Measurements from ENCODE around the gene PRKCB. TPM values are rescaled to one million over a fixed set of nuclear protein-coding genes. Genes with fewer than 3 reads are reported as not detected.

The PRKCB gene
- total RNA-seq, 1 experiment from 2014 or later: not detected

- TF ChIP-seq CTCF (IDR thresholded peaks at IDR 0.05; ENCODE audit: unreplicated experiment): no peak
- H3K4me1 Mint-ChIP-seq (ENCODE audit: insufficient read depth, unreplicated experiment): no peaks in the 10 kb centered on the region
- H3K36me3 Mint-ChIP-seq (ENCODE audit: insufficient read depth, unreplicated experiment): no peaks in the 10 kb centered on the region
- intact Hi-C loops (cut with micrococcal nuclease): no loop called here
- no peak overlapping the region for H3K27ac Mint-ChIP-seq (ENCODE audit: low read depth, unreplicated experiment)
- peaks cover 4% of the 10 kb centered on the region for H3K27me3 Mint-ChIP-seq (ENCODE audit: insufficient read depth, unreplicated experiment)
- no TSS peak for BruUV-seq (replicated peaks)
- H3K4me3 Mint-ChIP-seq (ENCODE audit: unreplicated experiment): no peak overlapping the region
- POLR2A ChIA-PET: no interaction called here
- H3K9me3 Mint-ChIP-seq (ENCODE audit: unreplicated experiment): no peaks in the 10 kb centered on the region
- CTCF ChIA-PET: interaction anchor here (0.6 to 13.2 kb wide), 15 partner anchors 9 to 489 kb away, joined by 3 to 248 read pairs (median 5); no protein-coding TSS in a partner anchor
- DNase-seq (ENCODE audit: unreplicated experiment): no peak
Measured at GRCh38 chr16:24015923-24016322, 180.1 kb downstream of the PRKCB start.

GRCh38 chr16:24018485-24018884 lies 182.7 kb downstream of the PRKCB start:
- ChIA-PET CTCF (interaction anchor here (0.5 to 1.9 kb wide), 5 partner anchors 9 to 512 kb away, joined by 3 to 5 read pairs (median 3); no protein-coding TSS in a partner anchor), POLR2A (no interaction called here)
- Mint-ChIP-seq H3K27ac (ENCODE audit: low read depth, unreplicated experiment) (no peak overlapping the region), H3K4me3 (ENCODE audit: unreplicated experiment) (no peak overlapping the region), H3K4me1 (ENCODE audit: insufficient read depth, unreplicated experiment) (no peaks in the 10 kb centered on the region), H3K9me3 (ENCODE audit: unreplicated experiment) (no peaks in the 10 kb centered on the region), H3K27me3 (ENCODE audit: insufficient read depth, unreplicated experiment) (peaks cover 24% of the 10 kb centered on the region), H3K36me3 (ENCODE audit: insufficient read depth, unreplicated experiment) (no peaks in the 10 kb centered on the region)
- intact Hi-C loops (cut with micrococcal nuclease): no loop called here
- no TSS peak for BruUV-seq (replicated peaks)
- no peak for TF ChIP-seq CTCF (IDR thresholded peaks at IDR 0.05; ENCODE audit: unreplicated experiment)
- no peak for DNase-seq (ENCODE audit: unreplicated experiment)

GRCh38 chr16:24022797-24023196 lies 187.0 kb downstream of the PRKCB start:
- H3K4me1 Mint-ChIP-seq (ENCODE audit: insufficient read depth, unreplicated experiment): no peaks in the 10 kb centered on the region
- BruUV-seq (replicated peaks): no TSS peak

GRCh38 chr16:24023621-24024020 lies 187.8 kb downstream of the PRKCB start:
- Mint-ChIP-seq H3K36me3 (ENCODE audit: insufficient read depth, unreplicated experiment) (no peaks in the 10 kb centered on the region), H3K9me3 (ENCODE audit: unreplicated experiment) (no peaks in the 10 kb centered on the region), H3K27me3 (ENCODE audit: insufficient read depth, unreplicated experiment) (peaks cover 68% of the 10 kb centered on the region), H3K27ac (ENCODE audit: low read depth, unreplicated experiment) (no peak overlapping the region), H3K4me1 (ENCODE audit: insufficient read depth, unreplicated experiment) (no peaks in the 10 kb centered on the region), H3K4me3 (ENCODE audit: unreplicated experiment) (no peak overlapping the region)
- BruUV-seq (replicated peaks): no TSS peak
- ChIA-PET POLR2A (no interaction called here), CTCF (interaction anchor here (0.5 to 1.7 kb wide), 6 partner anchors 13 to 223 kb away, joined by 3 to 4 read pairs (median 4); no protein-coding TSS in a partner anchor)
- TF ChIP-seq CTCF (IDR thresholded peaks at IDR 0.05; ENCODE audit: unreplicated experiment): no peak
- no peak for DNase-seq (ENCODE audit: unreplicated experiment)
- intact Hi-C loops (cut with micrococcal nuclease): no loop called here

More at GRCh38 chr16:24022797-24023196, 187.0 kb downstream of the PRKCB start:
- Mint-ChIP-seq H3K27ac (ENCODE audit: low read depth, unreplicated experiment) (no peak overlapping the region), H3K9me3 (ENCODE audit: unreplicated experiment) (no peaks in the 10 kb centered on the region), H3K27me3 (ENCODE audit: insufficient read depth, unreplicated experiment) (peaks cover 60% of the 10 kb centered on the region), H3K36me3 (ENCODE audit: insufficient read depth, unreplicated experiment) (no peaks in the 10 kb centered on the region), H3K4me3 (ENCODE audit: unreplicated experiment) (no peak overlapping the region)
- intact Hi-C loops (cut with micrococcal nuclease): no loop called here
- no peak for TF ChIP-seq CTCF (IDR thresholded peaks at IDR 0.05; ENCODE audit: unreplicated experiment)
- ChIA-PET CTCF (interaction anchor here (0.6 to 1.7 kb wide), 10 partner anchors 13 to 492 kb away, joined by 3 to 5 read pairs (median 4); no protein-coding TSS in a partner anchor), POLR2A (no interaction called here)
- DNase-seq (ENCODE audit: unreplicated experiment): no peak
